ENCODE measurements around the gene NPAS3. TPM values are rescaled to one million over a fixed set of nuclear protein-coding genes. Genes with fewer than 3 reads are reported as not detected.

The NPAS3 gene
- total RNA-seq, 1 donor from 2014 or later: not detected

DNA sequence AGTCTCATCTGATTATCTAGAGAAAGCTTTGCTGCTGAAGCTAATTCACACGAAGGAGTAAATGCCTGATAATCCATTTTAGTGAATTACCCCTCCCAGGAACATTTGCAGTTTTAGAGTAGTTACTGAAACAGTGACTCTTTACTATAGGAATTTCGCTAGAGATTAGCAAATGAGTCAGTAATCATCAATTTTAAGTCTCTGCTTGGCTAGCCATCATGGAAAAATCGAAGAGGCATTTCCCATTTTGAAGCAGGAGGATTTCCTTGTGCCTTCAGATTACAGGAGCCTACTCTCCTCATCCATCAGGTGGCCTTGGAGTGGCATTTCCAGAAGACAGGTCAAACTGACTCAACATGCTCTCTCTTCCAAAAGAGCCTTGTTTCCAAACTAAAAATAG lies 857.7 kb downstream of the NPAS3 start:
- H3K9me3 ChIP-seq (ENCODE audit: low read depth): no peaks in the 10 kb centered on the region
- H3K27ac Mint-ChIP-seq: no peak overlapping the region
- no peak overlapping the region for H3K4me2 ChIP-seq
- H3K4me3 ChIP-seq: no peak overlapping the region
- H3K4me3 Mint-ChIP-seq: no peak overlapping the region
- H3F3A ChIP-seq (ENCODE audit: low read depth): no peaks in the 10 kb centered on the region
- H3K36me3 ChIP-seq: no peaks in the 10 kb centered on the region
- no peaks in the 10 kb centered on the region for H3K79me2 ChIP-seq (ENCODE audit: low read depth)
- peaks cover 12% of the 10 kb centered on the region for H3K27me3 Mint-ChIP-seq (ENCODE audit: insufficient read depth, low read depth)
- TF ChIP-seq EZH2 (IDR thresholded peaks at IDR 0.05): no peak
- TF ChIP-seq EZH2phosphoT487 (IDR thresholded peaks at IDR 0.05): no peak
- TF ChIP-seq, protein P1, sequence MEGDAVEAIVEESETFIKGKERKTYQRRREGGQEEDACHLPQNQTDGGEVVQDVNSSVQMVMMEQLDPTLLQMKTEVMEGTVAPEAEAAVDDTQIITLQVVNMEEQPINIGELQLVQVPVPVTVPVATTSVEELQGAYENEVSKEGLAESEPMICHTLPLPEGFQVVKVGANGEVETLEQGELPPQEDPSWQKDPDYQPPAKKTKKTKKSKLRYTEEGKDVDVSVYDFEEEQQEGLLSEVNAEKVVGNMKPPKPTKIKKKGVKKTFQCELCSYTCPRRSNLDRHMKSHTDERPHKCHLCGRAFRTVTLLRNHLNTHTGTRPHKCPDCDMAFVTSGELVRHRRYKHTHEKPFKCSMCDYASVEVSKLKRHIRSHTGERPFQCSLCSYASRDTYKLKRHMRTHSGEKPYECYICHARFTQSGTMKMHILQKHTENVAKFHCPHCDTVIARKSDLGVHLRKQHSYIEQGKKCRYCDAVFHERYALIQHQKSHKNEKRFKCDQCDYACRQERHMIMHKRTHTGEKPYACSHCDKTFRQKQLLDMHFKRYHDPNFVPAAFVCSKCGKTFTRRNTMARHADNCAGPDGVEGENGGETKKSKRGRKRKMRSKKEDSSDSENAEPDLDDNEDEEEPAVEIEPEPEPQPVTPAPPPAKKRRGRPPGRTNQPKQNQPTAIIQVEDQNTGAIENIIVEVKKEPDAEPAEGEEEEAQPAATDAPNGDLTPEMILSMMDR (IDR thresholded peaks at IDR 0.05): no peak
- no peak overlapping the region for H2AFZ ChIP-seq (replicated peaks)
- H3K27me3 ChIP-seq: peaks cover 7% of the 10 kb centered on the region
- H3K9ac ChIP-seq: no peak overlapping the region
- H4K20me1 ChIP-seq (ENCODE audit: low read depth): no peaks in the 10 kb centered on the region
- H3K36me3 Mint-ChIP-seq: peaks cover 17% of the 10 kb centered on the region
- H3K9me3 Mint-ChIP-seq: peaks cover 2% of the 10 kb centered on the region
- DNase-seq (ENCODE audit: low spot score): no peak
- H3K4me1 Mint-ChIP-seq: peaks cover 22% of the 10 kb centered on the region
- peaks cover 18% of the 10 kb centered on the region for H3K4me1 ChIP-seq
- H3K27ac ChIP-seq: no peak overlapping the region

DNA sequence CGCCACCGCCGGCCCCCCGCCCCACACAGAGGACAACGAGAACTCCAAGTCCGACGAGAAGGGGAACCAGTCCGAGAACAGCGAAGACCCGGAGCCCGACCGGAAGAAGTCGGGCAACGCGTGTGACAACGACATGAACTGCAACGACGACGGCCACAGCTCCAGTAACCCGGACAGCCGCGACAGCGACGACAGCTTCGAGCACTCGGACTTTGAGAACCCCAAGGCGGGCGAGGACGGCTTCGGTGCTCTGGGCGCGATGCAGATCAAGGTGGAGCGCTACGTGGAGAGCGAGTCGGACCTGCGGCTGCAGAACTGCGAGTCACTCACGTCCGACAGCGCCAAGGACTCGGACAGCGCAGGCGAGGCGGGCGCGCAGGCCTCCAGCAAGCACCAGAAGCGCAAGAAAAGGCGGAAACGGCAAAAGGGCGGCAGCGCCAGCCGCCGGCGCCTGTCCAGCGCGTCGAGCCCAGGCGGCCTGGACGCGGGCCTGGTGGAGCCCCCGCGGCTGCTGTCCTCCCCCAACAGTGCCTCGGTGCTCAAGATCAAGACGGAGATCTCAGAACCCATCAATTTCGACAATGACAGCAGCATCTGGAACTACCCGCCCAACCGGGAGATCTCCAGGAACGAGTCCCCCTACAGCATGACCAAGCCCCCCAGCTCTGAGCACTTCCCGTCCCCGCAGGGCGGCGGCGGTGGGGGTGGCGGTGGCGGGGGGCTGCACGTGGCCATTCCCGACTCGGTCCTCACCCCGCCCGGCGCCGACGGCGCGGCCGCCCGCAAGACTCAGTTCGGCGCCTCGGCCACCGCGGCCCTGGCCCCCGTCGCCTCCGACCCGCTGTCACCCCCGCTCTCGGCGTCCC lies 861.3 kb downstream of the NPAS3 start:
- H3K9ac ChIP-seq: no peak overlapping the region
- H3K4me3 ChIP-seq: no peak overlapping the region
- H3K36me3 ChIP-seq: no peaks in the 10 kb centered on the region
- no peaks in the 10 kb centered on the region for H3K4me1 Mint-ChIP-seq
- no peaks in the 10 kb centered on the region for H3K79me2 ChIP-seq (ENCODE audit: low read depth)
- H3K27ac ChIP-seq: no peak overlapping the region
- peaks cover 2% of the 10 kb centered on the region for H3K27me3 Mint-ChIP-seq (ENCODE audit: insufficient read depth, low read depth)
- no peaks in the 10 kb centered on the region for H4K20me1 ChIP-seq (ENCODE audit: low read depth)
- TF ChIP-seq, protein P1 (IDR thresholded peaks at IDR 0.05): no peak
- TF ChIP-seq EZH2phosphoT487 (IDR thresholded peaks at IDR 0.05) (no peak), EZH2 (IDR thresholded peaks at IDR 0.05) (no peak)
- no peak overlapping the region for H3K4me2 ChIP-seq
- no peaks in the 10 kb centered on the region for H3F3A ChIP-seq (ENCODE audit: low read depth)
- no peak for DNase-seq (ENCODE audit: low spot score)
- peaks cover 7% of the 10 kb centered on the region for H3K4me1 ChIP-seq
- H3K36me3 Mint-ChIP-seq: peaks cover 17% of the 10 kb centered on the region
- H3K9me3 Mint-ChIP-seq: peaks cover 2% of the 10 kb centered on the region
- H3K27me3 ChIP-seq: no peaks in the 10 kb centered on the region
- no peaks in the 10 kb centered on the region for H3K9me3 ChIP-seq (ENCODE audit: low read depth)
- H2AFZ ChIP-seq (replicated peaks): no peak overlapping the region
- H3K27ac Mint-ChIP-seq: no peak overlapping the region
- H3K4me3 Mint-ChIP-seq: no peak overlapping the region

DNA sequence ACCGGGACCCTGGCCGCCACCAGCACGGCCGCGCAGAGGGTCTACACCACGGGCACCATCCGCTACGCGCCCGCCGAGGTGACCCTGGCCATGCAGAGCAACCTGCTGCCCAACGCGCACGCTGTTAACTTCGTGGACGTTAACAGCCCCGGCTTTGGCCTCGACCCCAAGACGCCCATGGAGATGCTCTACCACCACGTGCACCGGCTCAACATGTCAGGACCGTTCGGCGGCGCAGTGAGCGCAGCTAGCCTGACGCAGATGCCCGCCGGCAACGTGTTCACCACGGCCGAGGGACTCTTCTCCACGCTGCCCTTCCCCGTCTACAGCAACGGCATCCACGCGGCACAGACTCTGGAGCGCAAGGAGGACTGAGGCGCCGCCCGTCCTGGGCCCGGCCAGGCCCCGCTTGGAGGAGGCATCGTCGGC lies 862.1 kb downstream of the NPAS3 start:
- Histone ChIP-seq H3K9me3 (ENCODE audit: low read depth) (no peaks in the 10 kb centered on the region), H4K20me1 (ENCODE audit: low read depth) (no peaks in the 10 kb centered on the region), H3K9ac (no peak overlapping the region), H3K27ac (no peak overlapping the region), H3K4me1 (peaks cover 7% of the 10 kb centered on the region), H3K4me3 (no peak overlapping the region), H3K27me3 (no peaks in the 10 kb centered on the region), H3K4me2 (no peak overlapping the region), H3K36me3 (no peaks in the 10 kb centered on the region), H3F3A (ENCODE audit: low read depth) (no peaks in the 10 kb centered on the region), H2AFZ (replicated peaks) (no peak overlapping the region), H3K79me2 (ENCODE audit: low read depth) (no peaks in the 10 kb centered on the region)
- H3K36me3 Mint-ChIP-seq: peaks cover 17% of the 10 kb centered on the region
- no peaks in the 10 kb centered on the region for H3K4me1 Mint-ChIP-seq
- peaks cover 2% of the 10 kb centered on the region for H3K9me3 Mint-ChIP-seq
- TF ChIP-seq EZH2 (IDR thresholded peaks at IDR 0.05): no peak
- no peak for TF ChIP-seq EZH2phosphoT487 (IDR thresholded peaks at IDR 0.05)
- TF ChIP-seq, protein P1 (IDR thresholded peaks at IDR 0.05): no peak
- H3K4me3 Mint-ChIP-seq: no peak overlapping the region
- DNase-seq (ENCODE audit: low spot score): no peak
- peaks cover 2% of the 10 kb centered on the region for H3K27me3 Mint-ChIP-seq (ENCODE audit: insufficient read depth, low read depth)
- H3K27ac Mint-ChIP-seq: no peak overlapping the region
